Keratinocyte (primary cell): ENCODE results near the gene KCNMA1. TPM values are rescaled to one million over a fixed set of nuclear protein-coding genes. Genes with fewer than 3 reads are reported as not detected.

Experiments
- DNase-seq: peaks from one replicate; pipeline ENCODE4 v3.0.0-alpha.2; 2011; ENCODE audit warnings: low read depth, missing footprints, low spot score
- FAIRE-seq: peaks from 2 replicates; lab custom pipeline; 2011; peaks lifted over from hg19 to GRCh38; lab: Jason Lieb, UNC
- H2AFZ ChIP-seq: 2 replicates; pipeline ENCODE4 v1.6.0; 2012; ENCODE audit warnings: low read length, control low read depth, inconsistent platforms; ENCODE audit not compliant: control insufficient read depth
- H3K27ac ChIP-seq: 2 replicates; pipeline ENCODE4 v1.5.1; 2011; ENCODE audit warnings: low read length; ENCODE audit not compliant: control insufficient read depth, insufficient read depth
- H3K27me3 ChIP-seq: 3 replicates; pipeline ENCODE4 v1.6.0; 2011; ENCODE audit warnings: low read length; ENCODE audit not compliant: control insufficient read depth, insufficient read depth; ENCODE audit errors: extremely low read depth
- H3K36me3 ChIP-seq, 2 experiments: 2 replicates in 1 of 2; 3 replicates in 1 of 2; pipeline ENCODE4 v1.5.1; 2011; ENCODE audit warnings: low read length in 2 of 2, mild to moderate bottlenecking in 1 of 2; ENCODE audit not compliant: control insufficient read depth in 2 of 2, insufficient read depth in 2 of 2; ENCODE audit errors: extremely low read depth in 1 of 2
- H3K4me1 ChIP-seq: 3 replicates; pipeline ENCODE4 v1.5.1; 2011; ENCODE audit warnings: low read length; ENCODE audit not compliant: control insufficient read depth, insufficient read depth; ENCODE audit errors: extremely low read depth
- H3K4me2 ChIP-seq: 3 replicates; pipeline ENCODE4 v1.6.0; 2011; ENCODE audit warnings: low read depth, low read length; ENCODE audit not compliant: control insufficient read depth, insufficient read depth; ENCODE audit errors: extremely low read depth
- H3K4me3 ChIP-seq, 3 experiments: fragments of 200-600 bp in 1 of 3; sonication (generic) in 1 of 3; 2 replicates in 2 of 3; 3 replicates in 1 of 3; pipeline ENCODE4 v1.5.1; 2011 to 2016; ENCODE audit warnings: low read length in 3 of 3, mild to moderate bottlenecking in 3 of 3, control low read depth in 2 of 3, inconsistent platforms in 1 of 3, low read depth in 1 of 3, mixed read lengths in 1 of 3, mixed run types in 1 of 3, moderate library complexity in 1 of 3; ENCODE audit not compliant: control insufficient read depth in 2 of 3, insufficient read depth in 2 of 3; ENCODE audit errors: extremely low read depth in 1 of 3
- H3K79me2 ChIP-seq: 2 replicates; pipeline ENCODE4 v1.6.0; 2012; ENCODE audit warnings: low read length; ENCODE audit not compliant: control insufficient read depth, insufficient read depth
- H3K9ac ChIP-seq: 3 replicates; pipeline ENCODE4 v1.6.0; 2011; ENCODE audit warnings: low read length; ENCODE audit not compliant: control insufficient read depth, insufficient read depth; ENCODE audit errors: extremely low read depth
- H3K9me1 ChIP-seq: 3 replicates; pipeline ENCODE4 v1.6.0; 2011; ENCODE audit warnings: low read length; ENCODE audit not compliant: control insufficient read depth, insufficient read depth; ENCODE audit errors: extremely low read depth
- H3K9me3 ChIP-seq: 2 replicates; pipeline ENCODE4 v1.5.1; 2012; ENCODE audit warnings: low read depth, low read length; ENCODE audit not compliant: control insufficient read depth
- H4K20me1 ChIP-seq: 3 replicates; pipeline ENCODE4 v1.6.0; 2011; ENCODE audit warnings: low read length; ENCODE audit not compliant: control insufficient read depth, insufficient read depth; ENCODE audit errors: extremely low read depth
- CTCF ChIP-seq, 3 experiments: IDR thresholded peaks in 1 of 3; conservative IDR thresholded peaks in 1 of 3; optimal IDR thresholded peaks in 1 of 3; 2 replicates in 2 of 3; 3 replicates in 1 of 3; pipeline versions ENCODE3 to v1.5.1; 2011; ENCODE audit warnings: low read length in 3 of 3, mild to moderate bottlenecking in 3 of 3, moderate library complexity in 2 of 3, control low read depth in 1 of 3, inconsistent platforms in 1 of 3; ENCODE audit not compliant: insufficient read depth in 2 of 3; ENCODE audit errors: extremely low read depth in 1 of 3
- EZH2 ChIP-seq: IDR thresholded peaks from one replicate; pipeline ENCODE4 v1.6.1; 2012; ENCODE audit warnings: inconsistent platforms, mild to moderate bottlenecking, low read length, moderate library complexity
- dilution Hi-C: fragments of 300-500 bp; cut with MboI; formaldehyde crosslinking; loops from one replicate; pipeline ENCODE4 v1.7.0; 2020; ENCODE audit warnings: low sequenced_read_pairs; ENCODE audit not compliant: extremely low pct_ligation_motif_present
- polyA plus RNA-seq, 5 experiments: library from polyadenylated mRNA; depleted of rRNA in 3 of 5; stranded (reverse) in 3 of 5; stranded (forward) in 1 of 5; unstranded in 1 of 5; fragments of >200 nt; gene quantifications; 1 replicate in 1 of 5; 2 replicates in 3 of 5; 3 replicates in 1 of 5; pipeline versions ENCODE4 v1.2.1 to v1.2.3, GENCODE V29; 2011 to 2012; ENCODE audit warnings: missing spikeins in 2 of 5, low read depth in 1 of 5, low replicate concordance in 1 of 5

KCNMA1 gene
- polyA plus RNA-seq, 1 donor (not counting 4 experiments of a cell fraction or from before 2014, with no cell fraction given), result 6.3 TPM

- FAIRE-seq (no peak), DNase-seq (no peak)
- Histone ChIP-seq H2AFZ (no peak overlapping the region), H3K4me2 (no peak overlapping the region), H4K20me1 (no peaks in the 10 kb centered on the region), H3K9me1 (peaks cover 2% of the 10 kb centered on the region), H3K79me2 (no peaks in the 10 kb centered on the region), H3K27me3 (no peaks in the 10 kb centered on the region), H3K4me1 (no peaks in the 10 kb centered on the region), H3K4me3 (no peak overlapping the region), H3K27ac (no peak overlapping the region), H3K9me3 (no peaks in the 10 kb centered on the region), H3K9ac (no peak overlapping the region), H3K36me3 (no peaks in the 10 kb centered on the region)
- dilution Hi-C loops, result no loop called here
- TF ChIP-seq CTCF (optimal IDR thresholded peaks at IDR 0.05 in 1 of 3, IDR thresholded peaks at IDR 0.05 in 1 of 3, conservative IDR thresholded peaks at IDR 0.05 in 1 of 3; ENCODE audit: extremely low read depth in 1 of 3, insufficient read depth in 2 of 3, low read length in 3 of 3) (no peak), EZH2 (no peak)
Measured at GRCh38 chr10:77072836-77073662, 564.6 kb downstream of the KCNMA1 start.

GRCh38 chr10:77072361-77072835 lies 565.2 kb downstream of the KCNMA1 start:
- dilution Hi-C loops, result no loop called here
- Histone ChIP-seq H3K36me3 (no peaks in the 10 kb centered on the region), H3K27me3 (no peaks in the 10 kb centered on the region), H2AFZ (no peak overlapping the region), H3K4me1 (no peaks in the 10 kb centered on the region), H3K4me3 (no peak overlapping the region), H3K79me2 (no peaks in the 10 kb centered on the region), H3K4me2 (no peak overlapping the region), H4K20me1 (no peaks in the 10 kb centered on the region), H3K9me1 (peaks cover 2% of the 10 kb centered on the region), H3K27ac (no peak overlapping the region), H3K9me3 (no peaks in the 10 kb centered on the region), H3K9ac (no peak overlapping the region)
- TF ChIP-seq CTCF (optimal IDR thresholded peaks at IDR 0.05 in 1 of 3, IDR thresholded peaks at IDR 0.05 in 1 of 3, conservative IDR thresholded peaks at IDR 0.05 in 1 of 3; ENCODE audit: extremely low read depth in 1 of 3, insufficient read depth in 2 of 3, low read length in 3 of 3) (no peak), EZH2 (no peak)
- DNase-seq (no peak), FAIRE-seq (no peak)
